T47D (cell line): Measurements from ENCODE around the gene DNAJC13.
"Not testable (repeated sequence)": the region's sequence is repeated elsewhere in the genome, so short reads cannot be mapped to it uniquely, and the experiment has no call there.

Experiments used
- DNase-seq, 2 experiments: peaks; one replicate each; pipeline versions ENCODE4 v3.0.0 to v3.0.0-alpha.2; 2011 to 2012; ENCODE audit warnings: low read depth in 1 of 2, low spot score in 1 of 2
- JUND ChIP-seq: IDR thresholded peaks from 2 replicates; pipeline ENCODE4 v1.6.1; 2012; ENCODE audit warnings: low read depth
- in situ Hi-C: cut with HindIII; loops from 2 replicates; pipeline ENCODE4 v1.10.0; 2016; ENCODE audit warnings: low sequenced_read_pairs, low pct_unique_long_range_greater_than_20kb

DNAJC13 gene

DNA sequence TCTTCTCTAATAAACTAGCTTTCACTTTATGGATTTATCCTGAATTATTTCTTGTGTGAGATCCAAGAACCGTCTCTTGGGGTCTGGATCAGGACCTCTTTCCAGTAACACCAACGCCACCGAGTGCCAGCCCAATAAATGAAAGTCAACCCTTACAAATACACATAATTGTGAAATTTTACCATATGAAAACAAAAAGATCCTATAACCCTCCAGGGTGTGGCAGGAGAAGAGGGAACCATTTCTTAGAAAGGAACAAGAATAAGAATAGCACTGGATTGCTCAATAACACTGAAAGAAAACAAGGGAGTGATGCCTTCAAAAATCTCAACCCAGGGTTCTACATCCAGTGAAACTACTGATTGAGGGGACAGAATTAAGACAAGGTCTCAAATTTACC lies 128.2 kb downstream of the DNAJC13 start:
- no peak for TF ChIP-seq JUND
- in situ Hi-C loops: no loop called here
- DNase-seq: no peak

- in situ Hi-C loops: no loop called here
- DNase-seq: no peak
- TF ChIP-seq JUND: no peak
Observed at GRCh38 chr3:132549169-132549568, 131.9 kb downstream of the DNAJC13 start.

GRCh38 chr3:132549890-132550578 lies 132.7 kb downstream of the DNAJC13 start:
- in situ Hi-C loops: no loop called here
- DNase-seq: no peak
- no peak for TF ChIP-seq JUND

- TF ChIP-seq JUND: no peak
- DNase-seq: no peak
- in situ Hi-C loops: no loop called here
Observed at GRCh38 chr3:132550579-132551305, 133.4 kb downstream of the DNAJC13 start.

GRCh38 chr3:132553826-132554225 lies 136.5 kb downstream of the DNAJC13 start:
- in situ Hi-C loops: no loop called here
- TF ChIP-seq JUND: no peak

DNA sequence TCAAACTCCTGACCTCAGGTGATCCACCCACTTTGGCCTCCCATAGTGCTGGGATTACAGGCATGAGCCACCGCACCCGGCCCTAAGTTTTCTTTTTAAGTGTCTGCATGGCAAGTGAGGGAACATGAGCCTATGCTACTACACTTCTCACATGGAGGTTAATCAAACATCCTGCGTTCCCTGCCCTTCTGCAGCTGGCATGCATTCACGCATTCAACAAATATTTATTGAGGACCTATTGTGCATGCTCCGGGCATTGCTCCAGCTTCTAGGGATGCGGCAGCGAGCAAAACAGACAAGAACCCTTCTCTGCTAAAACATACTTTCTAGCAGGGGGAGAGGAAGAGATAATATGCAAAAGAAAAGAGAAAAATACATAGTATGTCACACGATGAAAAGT lies 137.1 kb downstream of the DNAJC13 start:
- peak in 1 of 2 experiments; percentile 28 for DNase-seq
- in situ Hi-C loops: no loop called here
- no peak for TF ChIP-seq JUND

More at GRCh38 chr3:132553826-132554225, 136.5 kb downstream of the DNAJC13 start:
- no peak for DNase-seq

DNA sequence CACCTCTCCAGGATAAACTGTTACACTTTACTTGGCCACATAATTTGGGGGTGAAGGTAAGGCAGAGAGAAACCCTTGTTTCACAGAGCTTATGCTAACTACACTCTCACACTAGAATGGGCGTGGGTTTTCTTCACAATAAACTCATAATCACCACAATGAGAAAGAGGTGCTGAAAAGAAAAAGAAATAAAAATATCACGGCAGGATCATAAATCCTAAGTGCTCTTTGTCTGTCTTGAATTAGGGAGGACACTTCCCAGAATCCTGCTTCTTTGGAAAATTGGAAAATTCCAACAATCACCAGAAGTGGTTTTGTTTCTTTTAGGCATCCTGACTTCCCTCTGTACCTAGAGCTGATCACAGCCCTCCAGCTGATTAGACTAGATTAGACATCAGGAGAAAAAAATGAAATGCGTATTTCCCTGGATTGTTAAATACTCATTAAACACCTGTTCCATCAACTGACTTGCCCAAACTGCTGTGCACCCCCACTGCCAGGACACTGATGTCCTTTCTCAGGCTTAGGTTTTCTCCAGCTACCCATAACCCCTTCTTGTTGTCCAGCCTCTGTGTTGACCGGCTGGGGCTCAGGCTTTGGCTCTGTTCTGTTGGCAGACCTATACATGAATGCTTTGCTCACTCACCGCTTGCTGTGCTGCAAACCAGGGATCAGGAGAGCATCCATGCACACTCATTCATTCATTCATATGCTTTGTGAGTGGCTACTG lies 138.2 kb downstream of the DNAJC13 start:
- in situ Hi-C loops: no loop called here
- TF ChIP-seq JUND: no peak
- DNase-seq: no peak

DNA sequence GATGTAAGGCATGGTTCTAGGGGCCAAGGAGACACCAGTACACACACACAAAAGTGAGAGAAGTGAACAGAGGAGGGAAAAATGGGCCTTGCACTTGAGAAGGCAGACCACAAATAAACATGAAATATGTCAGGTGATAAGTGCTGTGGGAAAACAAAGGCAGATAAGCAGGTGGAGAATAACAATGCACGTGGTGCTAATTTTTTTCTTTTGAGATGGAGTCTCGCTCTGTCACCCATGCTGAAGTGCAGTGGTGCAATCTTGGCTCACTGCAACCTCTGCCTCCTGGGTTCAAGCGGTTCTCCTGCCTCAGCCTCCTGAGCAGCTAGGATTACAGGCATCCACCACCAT lies 138.7 kb downstream of the DNAJC13 start:
- DNase-seq: not testable (repeated sequence)

GRCh38 chr3:132556508-132557159 lies 139.3 kb downstream of the DNAJC13 start:
- no peak for TF ChIP-seq JUND
- in situ Hi-C loops: no loop called here
- DNase-seq: no peak

More for the DNA sequence above, 138.7 kb downstream of the DNAJC13 start:
- in situ Hi-C loops: not testable (repeated sequence)

DNA sequence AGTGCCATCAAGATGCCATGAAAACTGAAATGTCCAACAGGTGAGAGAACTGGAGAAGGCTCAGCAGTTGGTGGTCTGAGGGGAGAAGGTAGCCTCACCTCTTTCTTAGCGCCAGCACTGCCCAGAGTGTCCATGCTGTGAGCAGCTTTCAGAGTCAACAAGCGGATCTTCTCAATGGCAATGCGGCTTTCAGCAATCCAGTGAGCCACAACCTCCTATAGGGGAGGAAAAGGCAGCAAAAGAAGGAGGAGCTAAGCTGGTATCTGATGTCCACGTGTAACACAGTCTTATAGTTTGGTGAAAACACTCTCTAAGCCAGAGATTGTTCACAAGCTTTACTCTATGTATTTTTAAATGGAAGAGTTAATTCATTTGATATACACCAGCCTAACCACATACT lies 143.7 kb downstream of the DNAJC13 start:
- in situ Hi-C loops: no loop called here
- DNase-seq: no peak
- no peak for TF ChIP-seq JUND

- in situ Hi-C loops: no loop called here
- DNase-seq: no peak
- no peak for TF ChIP-seq JUND
Observed at GRCh38 chr3:132563420-132564069, 146.2 kb downstream of the DNAJC13 start.

DNA sequence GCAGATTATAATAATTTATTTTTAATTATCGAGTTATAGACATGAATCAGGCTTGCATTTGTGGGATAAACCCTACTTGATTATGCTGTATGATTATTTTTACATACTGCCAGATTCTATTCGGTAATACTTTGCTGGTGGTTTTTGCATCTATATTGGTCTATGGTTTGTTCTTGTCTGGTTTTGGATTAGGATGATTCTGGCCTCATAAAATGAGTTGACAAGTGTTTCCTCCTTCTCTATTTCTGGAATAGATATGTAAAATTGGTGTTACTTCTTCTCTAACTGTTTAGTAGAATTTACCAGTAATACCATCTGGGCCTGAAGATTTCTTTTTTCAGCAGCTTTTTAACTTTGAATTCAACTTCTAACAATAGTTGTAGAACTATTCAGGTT lies 146.8 kb downstream of the DNAJC13 start:
- DNase-seq: no peak
- in situ Hi-C loops: no loop called here
- TF ChIP-seq JUND: no peak
